Gastroesophageal sphincter (tissue), 4 donors: ENCODE measurements around the gene RPL38. TPM values are rescaled to one million over a fixed set of nuclear protein-coding genes. Genes with fewer than 3 reads are reported as not detected.

Experiments
- ATAC-seq: fragments of 150-250 bp; one replicate; pipeline ENCODE4 v1.9.1; 2016; ENCODE audit warnings: mild to moderate bottlenecking, moderate library complexity
- H3K27ac ChIP-seq, 4 donors: fragments of 200-600 bp; sonication (generic) in 3 of 4; 1 replicate in 3 of 4; 2 replicates in 1 of 4; pipeline ENCODE4 v1.5.1; 2016 to 2019
- H3K27me3 ChIP-seq: fragments of 200-600 bp; sonication (generic); one replicate; pipeline ENCODE4 v1.5.1; 2019
- H3K36me3 ChIP-seq, 2 donors: fragments of 200-600 bp; sonication (generic); one replicate each; pipeline ENCODE4 v1.5.1; 2019; ENCODE audit warnings: control low read depth in 1 of 2
- H3K4me1 ChIP-seq, 3 donors: fragments of 200-600 bp; sonication (generic); 1 replicate in 2 of 3; 2 replicates in 1 of 3; pipeline ENCODE4 v1.5.1; 2016 to 2019; ENCODE audit warnings: control low read depth in 2 of 3
- H3K4me3 ChIP-seq, 2 donors: fragments of 200-600 bp; sonication (generic); one replicate each; pipeline ENCODE4 v1.5.1; 2019; ENCODE audit warnings: mild to moderate bottlenecking in 1 of 2, moderate library complexity in 1 of 2
- H3K9me3 ChIP-seq, 3 donors: fragments of 200-600 bp; sonication (generic); one replicate each; pipeline ENCODE4 v1.5.1; 2017 to 2019; ENCODE audit warnings: control low read depth in 2 of 3
- CTCF ChIP-seq, 4 experiments: fragments of 200-600 bp in 2 of 4; fragments of 450-650 bp in 2 of 4; sonication (generic) in 1 of 4; IDR thresholded peaks; one replicate each; pipeline ENCODE4 v1.5.1; 2017 to 2019; ENCODE audit warnings: antibody characterized with exemption in 4 of 4, mild to moderate bottlenecking in 2 of 4, moderate library complexity in 2 of 4
- EP300 ChIP-seq: sonication (generic); formaldehyde crosslinking; IDR thresholded peaks from one replicate; pipeline ENCODE4 v1.6.1; 2017; ENCODE audit warnings: antibody characterized with exemption, mild to moderate bottlenecking
- POLR2A ChIP-seq, 2 donors: fragments of 450-650 bp; IDR thresholded peaks; one replicate each; pipeline ENCODE4 v1.6.1; 2017; ENCODE audit warnings: antibody characterized with exemption in 2 of 2, mild to moderate bottlenecking in 2 of 2, moderate library complexity in 1 of 2
- POLR2AphosphoS5 ChIP-seq: sonication (generic); formaldehyde crosslinking; IDR thresholded peaks from one replicate; pipeline ENCODE4 v1.6.1; 2017; ENCODE audit warnings: antibody characterized with exemption
- WGBS, 2 donors: methylation state at CpG; one replicate each; pipeline ENCODE4 v1.1.5; 2018; ENCODE audit warnings: low coverage in 1 of 2; 5-methylcytosine and 5-hydroxymethylcytosine counted together
- total RNA-seq, 4 donors: library from RNA; depleted of rRNA; stranded (reverse); fragments of >200 nt; gene quantifications; one replicate each; pipeline ENCODE4 v1.1.0, GENCODE V29; 2016

The RPL38 gene
- total RNA-seq, 4 donors from 2014 or later = 407 to 628 (median 526) TPM

- 57% methylated on average over 1 of the region's 5 CpGs; no CpG with 5 or more reads in 1 of the 2 donors for WGBS, 2 donors
- H3K27ac ChIP-seq = no peak overlapping the region
- no peak for ATAC-seq
These were observed 13.0 kb downstream of the RPL38 start for GRCh38 chr17:74216505-74216904.

GRCh38 chr17:74217037-74217730 is 13.7 kb downstream of the RPL38 start:
- Histone ChIP-seq H3K27me3 (no peaks in the 10 kb centered on the region), H3K4me3 (no peak overlapping the region), H3K36me3 (peaks cover 0 to 3% of the 10 kb centered on the region in 2 donors), H3K4me1 (peaks cover 0 to 28% (median 13%) of the 10 kb centered on the region in 3 donors), H3K27ac (no peak overlapping the region), H3K9me3 (no peaks in the 10 kb centered on the region)
- no peak for TF ChIP-seq POLR2AphosphoS5
- no peak for TF ChIP-seq POLR2A (IDR thresholded peaks at IDR 0.05)
- TF ChIP-seq CTCF (IDR thresholded peaks at IDR 0.05) = no peak
- TF ChIP-seq EP300 = no peak
- no peak for ATAC-seq
- 50% methylated on average over 1 of the region's 13 CpGs; no CpG with 5 or more reads in 1 of the 2 donors for WGBS, 2 donors

More at GRCh38 chr17:74216505-74216904, 13.0 kb downstream of the RPL38 start:
- Histone ChIP-seq H3K36me3 (no peaks in the 10 kb centered on the region), H3K4me1 (peaks cover 0 to 35% (median 20%) of the 10 kb centered on the region in 3 donors), H3K9me3 (no peaks in the 10 kb centered on the region), H3K4me3 (no peak overlapping the region), H3K27me3 (no peaks in the 10 kb centered on the region)
- no peak for TF ChIP-seq POLR2AphosphoS5
- no peak for TF ChIP-seq POLR2A (IDR thresholded peaks at IDR 0.05)
- no peak for TF ChIP-seq EP300
- no peak for TF ChIP-seq CTCF (IDR thresholded peaks at IDR 0.05)

- H3K27ac ChIP-seq = no peak overlapping the region
These were observed 14.4 kb downstream of the RPL38 start for GRCh38 chr17:74217888-74218287.

GRCh38 chr17:74218436-74218835 is 15.0 kb downstream of the RPL38 start:
- no peaks in the 10 kb centered on the region for H3K27me3 ChIP-seq
- no peak overlapping the region for H3K27ac ChIP-seq
- H3K4me3 ChIP-seq = no peak overlapping the region
- 48 to 83% methylated on average over 5 to 8 of the region's 8 CpGs for WGBS, 2 donors
- no peak for ATAC-seq
- TF ChIP-seq POLR2AphosphoS5 = no peak
- no peak for TF ChIP-seq CTCF (IDR thresholded peaks at IDR 0.05)
- TF ChIP-seq EP300 = no peak
- TF ChIP-seq POLR2A (IDR thresholded peaks at IDR 0.05) = no peak
- peaks cover 0 to 15% of the 10 kb centered on the region in 2 donors for H3K36me3 ChIP-seq
- peaks cover 0 to 19% (median 8%) of the 10 kb centered on the region in 3 donors for H3K4me1 ChIP-seq
- no peaks in the 10 kb centered on the region for H3K9me3 ChIP-seq

More at GRCh38 chr17:74217888-74218287, 14.4 kb downstream of the RPL38 start:
- peaks cover 0 to 21% (median 8%) of the 10 kb centered on the region in 3 donors for H3K4me1 ChIP-seq
- H3K9me3 ChIP-seq = no peaks in the 10 kb centered on the region
- ATAC-seq = no peak
- no peaks in the 10 kb centered on the region for H3K27me3 ChIP-seq
- no peak overlapping the region for H3K4me3 ChIP-seq
- TF ChIP-seq EP300 = no peak
- WGBS, 2 donors = no CpG with 5 or more reads among the region's 2 CpGs
- peaks cover 0 to 10% of the 10 kb centered on the region in 2 donors for H3K36me3 ChIP-seq

- TF ChIP-seq POLR2A (IDR thresholded peaks at IDR 0.05) (no peak), EP300 (no peak)
- 88 to 91% methylated on average over 3 of the region's 3 CpGs for WGBS, 2 donors
- no peak overlapping the region for H3K4me3 ChIP-seq
- H3K27ac ChIP-seq = no peak overlapping the region
- ATAC-seq = no peak
- H3K36me3 ChIP-seq = peaks cover 0 to 23% of the 10 kb centered on the region in 2 donors
- H3K4me1 ChIP-seq = peaks cover 0 to 7% (median 0%) of the 10 kb centered on the region in 3 donors
- no peaks in the 10 kb centered on the region for H3K9me3 ChIP-seq
- no peaks in the 10 kb centered on the region for H3K27me3 ChIP-seq
These were observed 16.2 kb downstream of the RPL38 start for GRCh38 chr17:74219576-74220133.

- TF ChIP-seq CTCF (IDR thresholded peaks at IDR 0.05) = no peak
- no peak for TF ChIP-seq POLR2AphosphoS5
- TF ChIP-seq EP300 = no peak
- no peak for TF ChIP-seq POLR2A (IDR thresholded peaks at IDR 0.05)
- Histone ChIP-seq H3K27ac (no peak overlapping the region), H3K27me3 (no peaks in the 10 kb centered on the region), H3K4me1 (peaks cover 0 to 1% (median 0%) of the 10 kb centered on the region in 3 donors), H3K36me3 (peaks cover 0 to 25% of the 10 kb centered on the region in 2 donors), H3K4me3 (no peak overlapping the region), H3K9me3 (no peaks in the 10 kb centered on the region)
- ATAC-seq = no peak
- 87% methylated on average over 2 of the region's 2 CpGs; no CpG with 5 or more reads in 1 of the 2 donors for WGBS, 2 donors
These were observed 16.7 kb downstream of the RPL38 start for GRCh38 chr17:74220219-74220618.
